ENCODE measurements around the gene KIF17. TPM values are rescaled to one million over a fixed set of nuclear protein-coding genes. Genes with fewer than 3 reads are reported as not detected.

The KIF17 gene
- total RNA-seq, 1 donor from 2014 or later: 1.1 TPM

- no peaks in the 10 kb centered on the region for H3K27me3 Mint-ChIP-seq
- H3K9me3 Mint-ChIP-seq (ENCODE audit: low read depth): no peaks in the 10 kb centered on the region
- no peaks in the 10 kb centered on the region for H3K4me1 Mint-ChIP-seq (ENCODE audit: low read depth)
- H3K36me3 Mint-ChIP-seq (ENCODE audit: insufficient read depth): no peaks in the 10 kb centered on the region
- H3K4me3 Mint-ChIP-seq (ENCODE audit: low read depth): no peak overlapping the region
- no peak overlapping the region for H3K27ac Mint-ChIP-seq
- no peak for TF ChIP-seq CTCF (IDR thresholded peaks at IDR 0.05; ENCODE audit: unreplicated experiment)
- no peak for DNase-seq (ENCODE audit: low spot score, unreplicated experiment)
Observed at GRCh38 chr1:20686883-20687725, 30.7 kb downstream of the KIF17 start.

GRCh38 chr1:20685741-20686140, 32.1 kb downstream of the KIF17 start:
- H3K4me1 Mint-ChIP-seq (ENCODE audit: low read depth): no peaks in the 10 kb centered on the region
- no peak overlapping the region for H3K4me3 Mint-ChIP-seq (ENCODE audit: low read depth)
- DNase-seq (ENCODE audit: low spot score, unreplicated experiment): no peak
- no peaks in the 10 kb centered on the region for H3K9me3 Mint-ChIP-seq (ENCODE audit: low read depth)
- H3K27me3 Mint-ChIP-seq: no peaks in the 10 kb centered on the region
- H3K36me3 Mint-ChIP-seq (ENCODE audit: insufficient read depth): no peaks in the 10 kb centered on the region
- no peak for TF ChIP-seq CTCF (IDR thresholded peaks at IDR 0.05; ENCODE audit: unreplicated experiment)
- no peak overlapping the region for H3K27ac Mint-ChIP-seq

- Mint-ChIP-seq H3K27me3 (no peaks in the 10 kb centered on the region), H3K27ac (no peak overlapping the region), H3K9me3 (ENCODE audit: low read depth) (no peaks in the 10 kb centered on the region), H3K4me3 (ENCODE audit: low read depth) (no peak overlapping the region), H3K4me1 (ENCODE audit: low read depth) (peaks cover under 1% of the 10 kb centered on the region), H3K36me3 (ENCODE audit: insufficient read depth) (no peaks in the 10 kb centered on the region)
- TF ChIP-seq CTCF (IDR thresholded peaks at IDR 0.05; ENCODE audit: unreplicated experiment): no peak
- no peak for DNase-seq (ENCODE audit: low spot score, unreplicated experiment)
Observed at GRCh38 chr1:20685099-20685662, 32.6 kb downstream of the KIF17 start.

GRCh38 chr1:20684651-20685050, 33.2 kb downstream of the KIF17 start:
- TF ChIP-seq CTCF (IDR thresholded peaks at IDR 0.05; ENCODE audit: unreplicated experiment): no peak
- H3K36me3 Mint-ChIP-seq (ENCODE audit: insufficient read depth): no peaks in the 10 kb centered on the region
- no peaks in the 10 kb centered on the region for H3K27me3 Mint-ChIP-seq
- DNase-seq (ENCODE audit: low spot score, unreplicated experiment): no peak
- no peaks in the 10 kb centered on the region for H3K9me3 Mint-ChIP-seq (ENCODE audit: low read depth)
- peaks cover 5% of the 10 kb centered on the region for H3K4me1 Mint-ChIP-seq (ENCODE audit: low read depth)
- no peak overlapping the region for H3K27ac Mint-ChIP-seq
- no peak overlapping the region for H3K4me3 Mint-ChIP-seq (ENCODE audit: low read depth)

GRCh38 chr1:20684050-20684620, 33.7 kb downstream of the KIF17 start:
- no peak for TF ChIP-seq CTCF (IDR thresholded peaks at IDR 0.05; ENCODE audit: unreplicated experiment)
- no peak overlapping the region for H3K4me3 Mint-ChIP-seq (ENCODE audit: low read depth)
- H3K36me3 Mint-ChIP-seq (ENCODE audit: insufficient read depth): no peaks in the 10 kb centered on the region
- no peak for DNase-seq (ENCODE audit: low spot score, unreplicated experiment)
- peaks cover 5% of the 10 kb centered on the region for H3K4me1 Mint-ChIP-seq (ENCODE audit: low read depth)
- no peak overlapping the region for H3K27ac Mint-ChIP-seq
- H3K9me3 Mint-ChIP-seq (ENCODE audit: low read depth): no peaks in the 10 kb centered on the region
- H3K27me3 Mint-ChIP-seq: no peaks in the 10 kb centered on the region
